GM10266 (cell line): ENCODE measurements around the gene HYPK.

Source experiments
- DNase-seq: peaks from one replicate; pipeline ENCODE4 v3.0.0; 2012; ENCODE audit errors: extremely low spot score
- TF ChIP-seq, protein P1 (sequence below): IDR thresholded peaks from 2 replicates; pipeline ENCODE4 v1.5.1; 2012; ENCODE audit warnings: mild to moderate bottlenecking, low read depth; ENCODE audit not compliant: control insufficient read depth, insufficient read depth; ENCODE audit errors: missing control alignments

The HYPK gene, protein sequence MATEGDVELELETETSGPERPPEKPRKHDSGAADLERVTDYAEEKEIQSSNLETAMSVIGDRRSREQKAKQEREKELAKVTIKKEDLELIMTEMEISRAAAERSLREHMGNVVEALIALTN

DNA sequence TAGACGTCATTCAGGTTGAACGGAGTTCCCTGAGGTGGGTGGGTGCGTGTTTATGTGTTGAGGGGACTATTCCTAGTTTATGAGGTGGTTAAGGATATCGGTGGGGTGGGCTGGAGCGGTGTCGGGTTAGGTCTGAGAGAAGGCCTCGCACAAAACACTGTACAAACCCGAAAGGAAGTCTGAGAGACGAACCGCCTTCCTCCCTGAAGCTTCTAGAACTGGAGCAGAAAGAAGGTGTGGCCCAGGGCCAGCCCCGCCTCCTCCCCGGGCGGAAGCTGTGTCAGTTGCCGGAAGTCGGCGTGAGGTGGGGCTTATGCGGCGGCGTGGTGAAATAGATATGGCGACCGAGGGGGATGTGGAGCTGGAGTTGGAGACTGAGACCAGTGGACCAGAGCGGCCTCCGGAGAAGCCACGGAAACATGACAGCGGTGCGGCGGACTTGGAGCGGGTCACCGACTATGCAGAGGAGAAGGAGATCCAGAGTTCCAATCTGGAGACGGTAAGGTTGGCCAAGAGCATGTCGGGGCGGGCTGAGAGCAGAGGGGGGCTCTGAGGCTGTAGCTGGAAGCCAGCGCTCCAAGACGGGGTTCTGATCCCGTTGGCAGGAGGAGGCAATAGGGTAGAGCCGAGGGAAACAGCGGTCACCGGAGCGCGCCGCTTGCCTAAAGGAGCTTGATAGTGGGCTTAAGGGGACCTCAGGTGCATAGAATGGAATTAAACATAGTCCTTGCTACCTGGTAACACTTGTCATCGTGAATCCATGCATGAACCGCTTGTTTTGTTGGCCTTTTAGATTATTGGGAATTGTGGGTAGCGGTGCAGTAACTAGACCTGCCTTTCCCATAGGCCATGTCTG lies at the start of gene HYPK:
HYPK (plus strand) TSS at position 314 of the 856 bp plus-strand sequence; CDS start at position 338, 24 bp downstream.
- TF ChIP-seq, protein P1, sequence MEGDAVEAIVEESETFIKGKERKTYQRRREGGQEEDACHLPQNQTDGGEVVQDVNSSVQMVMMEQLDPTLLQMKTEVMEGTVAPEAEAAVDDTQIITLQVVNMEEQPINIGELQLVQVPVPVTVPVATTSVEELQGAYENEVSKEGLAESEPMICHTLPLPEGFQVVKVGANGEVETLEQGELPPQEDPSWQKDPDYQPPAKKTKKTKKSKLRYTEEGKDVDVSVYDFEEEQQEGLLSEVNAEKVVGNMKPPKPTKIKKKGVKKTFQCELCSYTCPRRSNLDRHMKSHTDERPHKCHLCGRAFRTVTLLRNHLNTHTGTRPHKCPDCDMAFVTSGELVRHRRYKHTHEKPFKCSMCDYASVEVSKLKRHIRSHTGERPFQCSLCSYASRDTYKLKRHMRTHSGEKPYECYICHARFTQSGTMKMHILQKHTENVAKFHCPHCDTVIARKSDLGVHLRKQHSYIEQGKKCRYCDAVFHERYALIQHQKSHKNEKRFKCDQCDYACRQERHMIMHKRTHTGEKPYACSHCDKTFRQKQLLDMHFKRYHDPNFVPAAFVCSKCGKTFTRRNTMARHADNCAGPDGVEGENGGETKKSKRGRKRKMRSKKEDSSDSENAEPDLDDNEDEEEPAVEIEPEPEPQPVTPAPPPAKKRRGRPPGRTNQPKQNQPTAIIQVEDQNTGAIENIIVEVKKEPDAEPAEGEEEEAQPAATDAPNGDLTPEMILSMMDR = no peak
- peak; percentile 79 for DNase-seq

DNA sequence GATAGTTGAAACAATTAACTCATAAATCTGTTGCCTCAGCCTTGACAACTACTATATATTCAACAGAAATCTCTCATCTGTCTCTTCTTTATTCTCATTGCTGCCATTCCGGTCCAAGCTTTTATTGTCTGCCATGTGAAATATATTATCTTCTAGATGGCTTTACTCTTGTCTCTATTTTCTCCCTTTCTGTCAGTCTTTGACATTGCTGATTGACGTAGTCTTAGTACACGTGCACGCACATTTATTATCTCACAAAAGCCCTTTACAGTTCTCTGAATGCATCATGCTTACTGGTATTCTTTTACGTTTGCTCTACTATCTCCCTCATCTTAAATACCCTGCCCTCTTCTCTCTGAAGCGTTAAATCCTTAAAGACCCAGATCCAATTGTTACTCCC lies 48.5 kb upstream of the HYPK start:
- DNase-seq = no peak
- TF ChIP-seq, protein P1 = no peak

DNA sequence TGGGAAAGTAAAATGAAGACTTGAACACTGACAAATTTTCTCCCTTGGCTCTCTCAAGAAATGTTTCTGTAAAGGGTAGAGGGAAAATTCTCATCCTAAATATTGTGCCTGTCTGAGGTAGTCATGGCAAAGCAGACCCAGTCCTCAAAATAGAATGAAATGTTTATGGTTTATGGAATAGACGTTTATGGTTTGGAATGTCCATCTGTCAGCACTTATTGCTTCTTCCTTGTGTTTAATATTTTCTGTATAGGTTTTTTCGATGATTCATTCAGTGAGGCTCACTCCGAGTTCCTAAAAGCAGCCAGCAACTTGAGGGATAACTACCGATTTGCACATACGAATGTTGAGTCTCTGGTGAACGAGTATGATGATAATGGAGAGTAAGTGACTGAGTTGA lies 37.6 kb upstream of the HYPK start:
- TF ChIP-seq, protein P1 = no peak

DNA sequence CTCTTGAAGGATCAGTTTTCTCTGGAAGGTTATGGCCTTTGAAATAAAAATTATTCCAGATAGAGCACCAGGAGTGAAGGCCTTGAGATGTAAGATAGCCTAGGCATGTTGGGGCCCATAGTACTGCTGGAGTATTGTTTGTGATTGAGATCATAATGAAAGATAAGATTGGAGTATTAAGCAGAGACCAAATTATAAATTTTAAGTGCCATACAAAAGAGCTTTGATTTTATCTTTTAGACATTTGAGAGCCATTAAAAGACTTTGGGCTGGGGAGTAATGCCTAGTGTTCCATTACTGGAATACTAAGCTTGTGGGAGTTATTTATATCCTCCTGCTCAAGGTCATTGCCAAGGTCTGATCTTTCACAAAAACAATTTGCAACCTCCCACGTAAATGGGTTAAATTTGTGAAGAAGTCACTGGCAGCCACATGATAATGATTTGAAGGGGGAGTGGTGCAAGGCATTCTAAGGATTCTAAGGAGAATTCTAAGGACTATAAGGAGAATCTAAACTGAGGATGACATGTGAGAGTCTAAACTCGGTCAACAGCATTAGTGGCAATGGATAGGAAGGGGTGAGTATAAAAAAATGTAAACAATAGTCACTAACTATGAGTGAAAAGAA lies 36.5 kb upstream of the HYPK start:
- no peak for DNase-seq
- TF ChIP-seq, protein P1 = no peak

More for the DNA sequence above, 37.6 kb upstream of the HYPK start:
- DNase-seq = no peak

DNA sequence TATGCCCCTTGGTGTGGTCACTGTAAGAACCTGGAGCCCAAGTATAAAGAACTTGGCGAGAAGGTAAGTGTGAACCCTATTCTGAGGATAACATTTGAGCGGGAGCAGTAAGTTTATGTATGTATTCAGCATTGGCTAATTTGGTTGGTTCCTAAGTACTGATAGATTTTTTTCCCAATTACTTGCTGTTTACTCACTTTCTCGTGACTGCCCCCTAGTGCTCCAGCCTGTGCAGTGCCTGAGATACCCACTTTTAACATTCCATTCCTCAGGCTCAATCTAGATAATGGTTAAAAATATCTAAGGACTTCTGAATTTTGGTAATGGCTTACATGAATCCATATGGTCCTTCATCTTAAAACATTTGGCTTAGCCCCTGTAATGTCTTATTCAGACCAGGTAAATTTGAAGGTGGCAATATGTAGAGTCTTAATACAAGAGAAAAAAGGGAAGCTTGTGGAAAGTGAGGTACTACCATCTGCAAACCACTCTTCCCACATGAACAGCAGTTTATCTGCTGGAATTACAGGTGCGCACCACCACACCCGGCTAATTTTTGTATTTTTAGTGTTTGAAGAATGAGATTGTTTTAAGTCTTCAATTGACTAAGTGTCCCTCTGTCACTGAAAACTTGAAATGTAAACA lies 30.7 kb upstream of the HYPK start:
- TF ChIP-seq, protein P1 = peak; percentile 87
- peak; percentile 51 for DNase-seq

DNA sequence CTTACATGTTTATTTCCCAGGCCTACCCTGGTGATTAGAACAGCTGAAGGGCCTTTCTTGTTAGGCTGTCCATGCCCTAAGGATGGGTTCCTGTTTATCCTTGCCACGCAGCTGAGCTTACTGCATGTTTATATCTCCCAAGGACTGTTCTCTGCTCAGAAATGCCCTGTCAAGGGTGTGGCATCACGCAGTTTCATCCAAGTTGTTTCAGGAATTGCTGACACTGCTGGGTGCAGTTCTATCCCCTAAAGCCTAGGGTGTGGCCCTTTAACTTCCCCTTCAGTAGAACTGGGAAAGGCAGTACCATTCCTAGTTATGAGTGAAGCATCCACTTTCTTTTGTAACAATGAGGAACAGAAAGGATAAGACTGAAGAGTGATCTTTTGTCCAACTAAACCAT lies 28.6 kb upstream of the HYPK start:
- TF ChIP-seq, protein P1 = no peak
- no peak for DNase-seq
